HEK293 (cell line): ENCODE results near the gene PAPSS2.
A peak's percentile ranks its signal among the peaks of the same experiment; 100 is the strongest.

Source experiments
- CTCF ChIA-PET: fragments of 350-600 bp; formaldehyde crosslinking; extraction: SDS; loops from one replicate; lab custom pipeline; 2021; ENCODE audit warnings: antibody characterized with exemption; lab: Yijun Ruan, JAX
- POLR2A ChIA-PET: fragments of 300-600 bp; formaldehyde crosslinking; extraction: SDS; loops from one replicate; lab custom pipeline; 2020; ENCODE audit warnings: antibody characterized with exemption, inconsistent platforms; lab: Yijun Ruan, JAX
- H3K27ac ChIP-seq: fragments of 200-500 bp; sonication (Bioruptor generic); 2 replicates; pipeline ENCODE4 v1.5.1; 2014; ENCODE audit warnings: low read depth, low read length, control low read depth, inconsistent platforms; ENCODE audit errors: extremely low read depth
- H3K36me3 ChIP-seq, 2 experiments: fragments of 200-500 bp in 1 of 2; sonication (Bioruptor generic) in 1 of 2; 1 replicate in 1 of 2; 2 replicates in 1 of 2; pipeline ENCODE4 v1.5.1; 2014 to 2017; ENCODE audit warnings: inconsistent platforms in 2 of 2, low read length in 2 of 2; ENCODE audit not compliant: control insufficient read depth in 2 of 2, insufficient read depth in 1 of 2
- H3K4me1 ChIP-seq: fragments of 200-500 bp; sonication (Bioruptor generic); 2 replicates; pipeline ENCODE4 v1.5.1; 2014; ENCODE audit warnings: mild to moderate bottlenecking, low read length, inconsistent platforms; ENCODE audit not compliant: control insufficient read depth, insufficient read depth
- H3K4me3 ChIP-seq: 2 replicates; pipeline ENCODE4 v1.5.1; 2011; ENCODE audit warnings: low read depth, mild to moderate bottlenecking, control low read depth, low read length, moderate library complexity
- H3K9me3 ChIP-seq: fragments of 200-500 bp; sonication (Bioruptor generic); 2 replicates; pipeline ENCODE4 v1.5.1; 2014; ENCODE audit warnings: low read depth, low read length, inconsistent platforms; ENCODE audit not compliant: control insufficient read depth, insufficient read depth
- ATF2 ChIP-seq: fragments of 450-650 bp; formaldehyde crosslinking; IDR thresholded peaks from 2 replicates; pipeline ENCODE4 v1.5.1; 2016; ENCODE audit warnings: missing biosample characterization, missing genetic modification characterization, low read depth
- CTCF ChIP-seq: fragments of 450-650 bp; formaldehyde crosslinking; IDR thresholded peaks from 2 replicates; pipeline ENCODE4 v1.5.1; 2016; ENCODE audit warnings: missing biosample characterization, missing genetic modification characterization
- IKZF3 ChIP-seq: fragments of 450-650 bp; IDR thresholded peaks from 2 replicates; pipeline ENCODE4 v1.5.0; 2018; ENCODE audit warnings: missing biosample characterization, mild to moderate bottlenecking, missing genetic modification characterization, moderate library complexity
- KLF10 ChIP-seq: fragments of 450-650 bp; IDR thresholded peaks from 2 replicates; pipeline ENCODE4 v1.5.1; 2018; ENCODE audit warnings: missing biosample characterization, mild to moderate bottlenecking, missing genetic modification characterization
- KLF9 ChIP-seq: fragments of 450-650 bp; formaldehyde crosslinking; IDR thresholded peaks from 2 replicates; pipeline ENCODE4 v1.5.1; 2016; ENCODE audit warnings: missing biosample characterization, missing genetic modification characterization, low read depth
- MZF1 ChIP-seq: fragments of 450-650 bp; formaldehyde crosslinking; IDR thresholded peaks from 2 replicates; pipeline ENCODE4 v1.5.1; 2017; ENCODE audit warnings: missing biosample characterization, missing genetic modification characterization, borderline replicate concordance
- TCF7L2 ChIP-seq: IDR thresholded peaks from 2 replicates; pipeline ENCODE4 v1.6.1; 2011; ENCODE audit warnings: low read depth, mild to moderate bottlenecking, inconsistent platforms, low read length, moderate library complexity, borderline replicate concordance
- YY1 ChIP-seq: fragments of 450-650 bp; formaldehyde crosslinking; IDR thresholded peaks from 2 replicates; pipeline ENCODE4 v1.5.1; 2018; ENCODE audit warnings: missing biosample characterization, missing genetic modification characterization
- ZBTB1 ChIP-seq: fragments of 450-650 bp; formaldehyde crosslinking; IDR thresholded peaks from 2 replicates; pipeline ENCODE4 v1.5.1; 2016; ENCODE audit warnings: missing biosample characterization, missing genetic modification characterization
- ZBTB17 ChIP-seq: fragments of 450-650 bp; formaldehyde crosslinking; IDR thresholded peaks from 2 replicates; pipeline ENCODE4 v1.5.1; 2016; ENCODE audit warnings: missing biosample characterization, missing genetic modification characterization
- ZBTB44 ChIP-seq: fragments of 450-650 bp; IDR thresholded peaks from 2 replicates; pipeline ENCODE4 v1.5.1; 2018; ENCODE audit warnings: missing biosample characterization, mild to moderate bottlenecking, missing genetic modification characterization
- ZFHX2 ChIP-seq: fragments of 450-650 bp; formaldehyde crosslinking; conservative IDR thresholded peaks from 2 replicates; pipeline ENCODE4 v1.5.1; 2016; ENCODE audit warnings: missing biosample characterization, missing genetic modification characterization
- ZIC2 ChIP-seq: fragments of 450-650 bp; formaldehyde crosslinking; IDR thresholded peaks from 2 replicates; pipeline ENCODE4 v1.5.1; 2016; ENCODE audit warnings: missing biosample characterization, missing genetic modification characterization
- ZNF10 ChIP-seq: fragments of 450-650 bp; formaldehyde crosslinking; IDR thresholded peaks from 2 replicates; pipeline ENCODE4 v1.5.1; 2017; ENCODE audit warnings: missing biosample characterization, missing genetic modification characterization
- ZNF155 ChIP-seq: fragments of 450-650 bp; formaldehyde crosslinking; IDR thresholded peaks from 2 replicates; pipeline ENCODE4 v1.5.1; 2016; ENCODE audit warnings: missing biosample characterization, missing genetic modification characterization
- ZNF16 ChIP-seq: fragments of 450-650 bp; formaldehyde crosslinking; IDR thresholded peaks from 2 replicates; pipeline ENCODE4 v1.5.1; 2016; ENCODE audit warnings: low read depth, missing biosample characterization, missing genetic modification characterization
- ZNF175 ChIP-seq: fragments of 450-650 bp; formaldehyde crosslinking; IDR thresholded peaks from 2 replicates; pipeline ENCODE4 v1.5.1; 2016; ENCODE audit warnings: missing biosample characterization, missing genetic modification characterization
- ZNF2 ChIP-seq: fragments of 450-650 bp; formaldehyde crosslinking; IDR thresholded peaks from 2 replicates; pipeline ENCODE4 v1.5.1; 2016; ENCODE audit warnings: missing biosample characterization, missing genetic modification characterization
- ZNF366 ChIP-seq: fragments of 450-650 bp; formaldehyde crosslinking; conservative IDR thresholded peaks from 2 replicates; pipeline ENCODE4 v1.5.1; 2016; ENCODE audit warnings: missing biosample characterization, missing genetic modification characterization
- ZNF514 ChIP-seq: fragments of 450-650 bp; formaldehyde crosslinking; IDR thresholded peaks from 2 replicates; pipeline ENCODE4 v1.5.1; 2016; ENCODE audit warnings: missing biosample characterization, missing genetic modification characterization
- ZNF561 ChIP-seq: fragments of 450-650 bp; IDR thresholded peaks from 2 replicates; pipeline ENCODE4 v1.5.1; 2018; ENCODE audit warnings: missing biosample characterization, missing genetic modification characterization, borderline replicate concordance
- ZNF580 ChIP-seq: fragments of 450-650 bp; formaldehyde crosslinking; IDR thresholded peaks from 2 replicates; pipeline ENCODE4 v1.5.1; 2016; ENCODE audit warnings: missing biosample characterization, missing genetic modification characterization
- ZNF654 ChIP-seq: fragments of 450-650 bp; formaldehyde crosslinking; IDR thresholded peaks from 2 replicates; pipeline ENCODE4 v1.5.1; 2016; ENCODE audit warnings: low read depth, missing biosample characterization, missing genetic modification characterization
- ZNF660 ChIP-seq: fragments of 450-650 bp; IDR thresholded peaks from 2 replicates; pipeline ENCODE4 v1.5.1; 2018; ENCODE audit warnings: missing biosample characterization, mild to moderate bottlenecking, missing genetic modification characterization
- ZNF692 ChIP-seq: fragments of 450-650 bp; formaldehyde crosslinking; IDR thresholded peaks from 2 replicates; pipeline ENCODE4 v1.5.1; 2016; ENCODE audit warnings: missing biosample characterization, missing genetic modification characterization
- ZSCAN30 ChIP-seq: fragments of 450-650 bp; IDR thresholded peaks from 2 replicates; pipeline ENCODE4 v1.5.1; 2018; ENCODE audit warnings: missing biosample characterization, mild to moderate bottlenecking, missing genetic modification characterization, moderate library complexity
- ZXDB ChIP-seq: fragments of 450-650 bp; formaldehyde crosslinking; IDR thresholded peaks from 2 replicates; pipeline ENCODE4 v1.5.1; 2016; ENCODE audit warnings: missing biosample characterization, missing genetic modification characterization

The PAPSS2 gene

GRCh38 chr10:87733081-87733480 is 73.4 kb downstream of the PAPSS2 start (continued):
- TF ChIP-seq ZBTB44 (tag by site-specific recombination) (no peak), ZNF175 (tag by site-specific recombination) (no peak), YY1 (no peak), ZFHX2 (no peak), ZNF10 (no peak), ZSCAN30 (tag by site-specific recombination) (no peak)

GRCh38 chr10:87734987-87735827 is 75.5 kb downstream of the PAPSS2 start:
- H3K9me3 ChIP-seq = no peaks in the 10 kb centered on the region
- no peak overlapping the region for H3K4me3 ChIP-seq
- H3K36me3 ChIP-seq = no peaks in the 10 kb centered on the region
- H3K4me1 ChIP-seq = peaks cover 5% of the 10 kb centered on the region; the same call in 1 of the 2 replicates
- POLR2A ChIA-PET = no interaction called here
- H3K27ac ChIP-seq = no peak overlapping the region
- CTCF ChIA-PET = interaction anchor here (0.5 to 3.8 kb wide), 24 partner anchors 10 to 1808 kb away, joined by 3 to 20 read pairs (median 4); no protein-coding TSS in a partner anchor
- TF ChIP-seq ZNF660 (tag by site-specific recombination) (peak; percentile 86), ZBTB44 (tag by site-specific recombination) (0 out of 2 replicates have a peak, but pooled peaks have one; percentile 10), ZNF580 (tag by site-specific recombination) (0 out of 2 replicates have a peak, but pooled peaks have one; percentile 14), ATF2 (tag by site-specific recombination) (no peak), ZNF514 (tag by site-specific recombination) (no peak), ZBTB1 (no peak), ZIC2 (tag by site-specific recombination) (peak; percentile 53), ZNF692 (tag by site-specific recombination) (0 out of 2 replicates have a peak, but pooled peaks have one; percentile 46), ZBTB17 (tag by site-specific recombination) (peak; percentile 53; the same call in 1 of the 2 replicates), ZNF16 (tag by site-specific recombination) (no peak), IKZF3 (peak; percentile 39; the same call in 1 of the 2 replicates), ZNF561 (tag by site-specific recombination) (peak; percentile 79), ZXDB (tag by site-specific recombination) (0 out of 2 replicates have a peak, but pooled peaks have one; percentile 31), MZF1 (tag by site-specific recombination) (peak; percentile 68; the same call in 1 of the 2 replicates), KLF10 (tag by site-specific recombination) (0 out of 2 replicates have a peak, but pooled peaks have one; percentile 14), ZNF366 (tag by site-specific recombination) (0 out of 2 replicates have a peak, but pooled peaks have one; percentile 22), CTCF (peak; percentile 49; the same call in 1 of the 2 replicates), ZSCAN30 (tag by site-specific recombination) (peak; percentile 10; the same call in 1 of the 2 replicates), ZNF155 (tag by site-specific recombination) (no peak), TCF7L2 (no peak), ZNF654 (tag by site-specific recombination) (peak; percentile 86), KLF9 (tag by site-specific recombination) (peak; percentile 38; the same call in 1 of the 2 replicates), ZNF2 (tag by site-specific recombination) (0 out of 2 replicates have a peak, but pooled peaks have one; percentile 25)
